ENCODE results near the gene MYADM. TPM values are rescaled to one million over a fixed set of nuclear protein-coding genes. Genes with fewer than 3 reads are reported as not detected.

MYADM gene
- total RNA-seq, 2 experiments from 2014 or later: 107 to 122 TPM

- CTCF ChIA-PET: interaction anchor here (0.8 to 2.2 kb wide), 3 partner anchors 10 to 18 kb away, joined by 4 to 7 read pairs (median 4); partner anchors contain the start of gene PRKCG
- Mint-ChIP-seq H3K27me3 (no peaks in the 10 kb centered on the region), H3K27ac (peak overlapping the region; percentile 83), H3K36me3 (ENCODE audit: low read depth) (peaks cover 48% of the 10 kb centered on the region), H3K9me3 (peaks cover 5% of the 10 kb centered on the region), H3K4me3 (peak overlapping the region; percentile 76), H3K4me1 (peaks cover 70% of the 10 kb centered on the region)
- DNase-seq: no peak
- POLR2A ChIA-PET: no interaction called here
Measured at GRCh38 chr19:53871454-53871853, 3.8 kb downstream of the MYADM start.

GRCh38 chr19:53872762-53873161 lies 5.1 kb downstream of the MYADM start:
- H3K4me1 Mint-ChIP-seq: peaks cover 72% of the 10 kb centered on the region
- peaks cover 5% of the 10 kb centered on the region for H3K9me3 Mint-ChIP-seq
- ChIA-PET CTCF (no interaction called here), POLR2A (interaction anchor here (0.6 kb wide), 2 partner anchors 1658 to 1782 kb away, joined by 3 read pairs; no protein-coding TSS in a partner anchor)
- no peak overlapping the region for H3K4me3 Mint-ChIP-seq
- H3K36me3 Mint-ChIP-seq (ENCODE audit: low read depth): peaks cover 58% of the 10 kb centered on the region
- no peak for DNase-seq
- H3K27me3 Mint-ChIP-seq: no peaks in the 10 kb centered on the region
- peak overlapping the region; percentile 92 for H3K27ac Mint-ChIP-seq

- DNase-seq: no peak
Measured at GRCh38 chr19:53873773-53874605, 6.3 kb downstream of the MYADM start.

GRCh38 chr19:53874606-53874990 lies 6.9 kb downstream of the MYADM start:
- DNase-seq: peak; percentile 39
- Mint-ChIP-seq H3K4me3 (peak overlapping the region; percentile 58), H3K4me1 (peaks cover 84% of the 10 kb centered on the region), H3K27ac (peak overlapping the region; percentile 92), H3K9me3 (peaks cover 5% of the 10 kb centered on the region), H3K36me3 (ENCODE audit: low read depth) (peaks cover 56% of the 10 kb centered on the region), H3K27me3 (no peaks in the 10 kb centered on the region)
- ChIA-PET POLR2A (no interaction called here), CTCF (interaction anchor here (0.8 to 1.3 kb wide), 2 partner anchors 11 to 21 kb away, joined by 3 read pairs; no protein-coding TSS in a partner anchor)

More at GRCh38 chr19:53873773-53874605, 6.3 kb downstream of the MYADM start:
- H3K27ac Mint-ChIP-seq: peak overlapping the region; percentile 92
- peak overlapping the region; percentile 58 for H3K4me3 Mint-ChIP-seq
- no peaks in the 10 kb centered on the region for H3K27me3 Mint-ChIP-seq
- ChIA-PET POLR2A (no interaction called here), CTCF (interaction anchor here (0.8 to 1.3 kb wide), 2 partner anchors 12 to 20 kb away, joined by 3 read pairs; no protein-coding TSS in a partner anchor)
- H3K9me3 Mint-ChIP-seq: peaks cover 5% of the 10 kb centered on the region
- peaks cover 58% of the 10 kb centered on the region for H3K36me3 Mint-ChIP-seq (ENCODE audit: low read depth)
- peaks cover 83% of the 10 kb centered on the region for H3K4me1 Mint-ChIP-seq

GRCh38 chr19:53875602-53876325 lies 8.1 kb downstream of the MYADM start:
- CTCF ChIA-PET: interaction anchor here (0.9 kb wide), 1 partner anchor 15 kb away, joined by 3 read pairs; no protein-coding TSS in a partner anchor
- H3K4me1 Mint-ChIP-seq: peaks cover 78% of the 10 kb centered on the region
- H3K27me3 Mint-ChIP-seq: no peaks in the 10 kb centered on the region
- H3K9me3 Mint-ChIP-seq: peaks cover 5% of the 10 kb centered on the region
- DNase-seq: no peak
- peak overlapping the region; percentile 92 for H3K27ac Mint-ChIP-seq
- H3K4me3 Mint-ChIP-seq: peak overlapping the region; percentile 38
- POLR2A ChIA-PET: no interaction called here
- H3K36me3 Mint-ChIP-seq (ENCODE audit: low read depth): peaks cover 50% of the 10 kb centered on the region

GRCh38 chr19:53876651-53877224 lies 9.1 kb downstream of the MYADM start:
- peaks cover 43% of the 10 kb centered on the region for H3K36me3 Mint-ChIP-seq (ENCODE audit: low read depth)
- POLR2A ChIA-PET: interaction anchor here (0.8 kb wide), 1 partner anchor 9 kb away, joined by 3 read pairs; the partner anchor contains the start of gene MYADM
- no peaks in the 10 kb centered on the region for H3K27me3 Mint-ChIP-seq
- H3K4me3 Mint-ChIP-seq: peak overlapping the region; percentile 54
- DNase-seq: no peak
- peaks cover 68% of the 10 kb centered on the region for H3K4me1 Mint-ChIP-seq
- peak overlapping the region; percentile 95 for H3K27ac Mint-ChIP-seq
- CTCF ChIA-PET: interaction anchor here (0.5 to 0.9 kb wide), 2 partner anchors 11 to 16 kb away, joined by 3 read pairs; no protein-coding TSS in a partner anchor
- H3K9me3 Mint-ChIP-seq: peaks cover 5% of the 10 kb centered on the region

- Mint-ChIP-seq H3K36me3 (ENCODE audit: low read depth) (peaks cover 43% of the 10 kb centered on the region), H3K27me3 (peaks cover 3% of the 10 kb centered on the region), H3K4me3 (peak overlapping the region; percentile 54), H3K4me1 (peaks cover 63% of the 10 kb centered on the region), H3K27ac (peak overlapping the region; percentile 95), H3K9me3 (peaks cover 5% of the 10 kb centered on the region)
- DNase-seq: peak; percentile 76
- CTCF ChIA-PET: no interaction called here
- POLR2A ChIA-PET: interaction anchor here (0.8 kb wide), 1 partner anchor 10 kb away, joined by 3 read pairs; the partner anchor contains the start of gene MYADM
Measured at GRCh38 chr19:53877361-53877766, 9.7 kb downstream of the MYADM start.

GRCh38 chr19:53878776-53879139 lies 11.1 kb downstream of the MYADM start:
- H3K9me3 Mint-ChIP-seq: peaks cover 5% of the 10 kb centered on the region
- H3K4me1 Mint-ChIP-seq: peaks cover 56% of the 10 kb centered on the region
- H3K27me3 Mint-ChIP-seq: peaks cover 12% of the 10 kb centered on the region
- DNase-seq: no peak
- CTCF ChIA-PET: interaction anchor here (0.8 to 1.4 kb wide), 2 partner anchors 18 to 22 kb away, joined by 3 read pairs; no protein-coding TSS in a partner anchor
- H3K4me3 Mint-ChIP-seq: no peak overlapping the region
- POLR2A ChIA-PET: no interaction called here
- peak overlapping the region; percentile 54 for H3K27ac Mint-ChIP-seq
- H3K36me3 Mint-ChIP-seq (ENCODE audit: low read depth): peaks cover 33% of the 10 kb centered on the region

- ChIA-PET CTCF (interaction anchor here (0.7 to 1.4 kb wide), 3 partner anchors 19 to 86 kb away, joined by 3 read pairs; no protein-coding TSS in a partner anchor), POLR2A (interaction anchor here (0.6 kb wide), 1 partner anchor 11 kb away, joined by 3 read pairs; no protein-coding TSS in a partner anchor)
- peaks cover 18% of the 10 kb centered on the region for H3K27me3 Mint-ChIP-seq
- no peak overlapping the region for H3K4me3 Mint-ChIP-seq
- peak; percentile 86 for DNase-seq
- H3K36me3 Mint-ChIP-seq (ENCODE audit: low read depth): peaks cover 26% of the 10 kb centered on the region
- H3K27ac Mint-ChIP-seq: peak overlapping the region; percentile 46
- peaks cover 2% of the 10 kb centered on the region for H3K9me3 Mint-ChIP-seq
- peaks cover 51% of the 10 kb centered on the region for H3K4me1 Mint-ChIP-seq
Measured at GRCh38 chr19:53879140-53880081, 11.7 kb downstream of the MYADM start.

GRCh38 chr19:53880711-53881481 lies 13.2 kb downstream of the MYADM start:
- Mint-ChIP-seq H3K27ac (no peak overlapping the region), H3K27me3 (peaks cover 29% of the 10 kb centered on the region), H3K36me3 (ENCODE audit: low read depth) (peaks cover 14% of the 10 kb centered on the region), H3K4me3 (no peak overlapping the region), H3K4me1 (peaks cover 38% of the 10 kb centered on the region), H3K9me3 (no peaks in the 10 kb centered on the region)
- no peak for DNase-seq
- POLR2A ChIA-PET: no interaction called here
- CTCF ChIA-PET: interaction anchor here (1.4 to 1.7 kb wide), 2 partner anchors 10 to 21 kb away, joined by 3 to 7 read pairs; no protein-coding TSS in a partner anchor

Measured in activated CD4-positive, alpha-beta T cell treated with anti-CD3 and anti-CD28 coated beads, Interleukin-2, amount 10 ng/mL, durations not matched to agents 7 days and 5 days (primary cell).